GM12874 (cell line): Measurements from ENCODE around the gene RBM42.

Experiments
- TF ChIP-seq, protein P1 (sequence below): IDR thresholded peaks from 2 replicates; pipeline ENCODE4 v1.5.1; 2011; ENCODE audit warnings: low read depth, mild to moderate bottlenecking, control low read depth, low read length, moderate library complexity; ENCODE audit not compliant: insufficient read depth

Gene RBM42

GRCh38 chr19:35628565-35629331, at the start of gene RBM42:
Gene RBM42, plus strand, starts transcription at chr19:35629036. Its CDS starts 118 bp downstream, at chr19:35629154.
- TF ChIP-seq, protein P1, sequence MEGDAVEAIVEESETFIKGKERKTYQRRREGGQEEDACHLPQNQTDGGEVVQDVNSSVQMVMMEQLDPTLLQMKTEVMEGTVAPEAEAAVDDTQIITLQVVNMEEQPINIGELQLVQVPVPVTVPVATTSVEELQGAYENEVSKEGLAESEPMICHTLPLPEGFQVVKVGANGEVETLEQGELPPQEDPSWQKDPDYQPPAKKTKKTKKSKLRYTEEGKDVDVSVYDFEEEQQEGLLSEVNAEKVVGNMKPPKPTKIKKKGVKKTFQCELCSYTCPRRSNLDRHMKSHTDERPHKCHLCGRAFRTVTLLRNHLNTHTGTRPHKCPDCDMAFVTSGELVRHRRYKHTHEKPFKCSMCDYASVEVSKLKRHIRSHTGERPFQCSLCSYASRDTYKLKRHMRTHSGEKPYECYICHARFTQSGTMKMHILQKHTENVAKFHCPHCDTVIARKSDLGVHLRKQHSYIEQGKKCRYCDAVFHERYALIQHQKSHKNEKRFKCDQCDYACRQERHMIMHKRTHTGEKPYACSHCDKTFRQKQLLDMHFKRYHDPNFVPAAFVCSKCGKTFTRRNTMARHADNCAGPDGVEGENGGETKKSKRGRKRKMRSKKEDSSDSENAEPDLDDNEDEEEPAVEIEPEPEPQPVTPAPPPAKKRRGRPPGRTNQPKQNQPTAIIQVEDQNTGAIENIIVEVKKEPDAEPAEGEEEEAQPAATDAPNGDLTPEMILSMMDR, result no peak

GRCh38 chr19:35582760-35583159, 46.1 kb upstream of the RBM42 start:
- TF ChIP-seq, protein P1, result no peak

- TF ChIP-seq, protein P1, result no peak
Measured at GRCh38 chr19:35585848-35586247, 43.0 kb upstream of the RBM42 start, which contains the start of gene PMIS2. Gene PMIS2, plus strand, starts transcription at chr19:35586173. Its CDS starts 87 bp downstream, at chr19:35586260.

- TF ChIP-seq, protein P1, result no peak
Measured at GRCh38 chr19:35587321-35587720, 41.5 kb upstream of the RBM42 start.

GRCh38 chr19:35590875-35591274, 38.0 kb upstream of the RBM42 start:
- TF ChIP-seq, protein P1, result no peak

DNA sequence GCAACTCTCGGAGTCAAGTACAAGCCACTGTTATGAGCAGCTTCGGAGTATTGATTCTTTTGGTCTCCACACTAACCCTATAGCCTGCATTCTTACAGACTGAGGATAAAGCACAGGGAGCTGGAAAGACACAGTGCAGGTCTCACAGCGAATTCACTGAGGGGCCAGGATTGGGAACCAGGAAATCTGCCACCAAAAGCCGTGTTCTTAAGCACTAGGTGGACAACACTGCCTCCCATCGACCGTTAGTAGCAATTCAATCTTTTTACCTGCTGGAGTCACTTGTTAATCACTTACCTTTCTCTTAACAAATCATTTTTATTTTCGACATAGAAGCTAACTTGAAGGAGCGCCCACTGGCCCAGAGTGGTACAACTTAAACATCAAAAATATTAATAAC, 36.6 kb upstream of the RBM42 start:
- TF ChIP-seq, protein P1, result peak; percentile 63

DNA sequence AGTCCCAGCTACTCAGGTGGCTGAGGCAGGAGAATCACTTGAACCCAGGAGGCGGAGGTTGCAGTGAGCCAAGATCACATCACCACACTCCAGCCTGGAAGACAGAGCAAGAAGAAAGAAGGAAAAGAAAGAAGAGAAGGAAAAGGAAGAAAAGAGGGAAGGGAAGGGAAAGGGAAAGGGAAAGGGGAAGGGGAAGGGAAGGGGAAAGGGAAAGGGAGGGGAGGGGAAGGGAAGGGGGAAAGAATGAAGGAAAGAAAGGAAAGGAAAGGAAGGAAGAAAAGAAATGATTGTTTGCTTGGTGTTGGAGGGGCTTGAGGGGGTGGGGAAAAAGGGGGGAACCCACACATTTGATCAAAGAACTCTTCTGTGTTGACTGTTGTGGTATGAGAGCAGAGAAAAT, 32.9 kb upstream of the RBM42 start:
- TF ChIP-seq, protein P1, result no peak
